ENCODE data around the gene SPARC. TPM values are rescaled to one million over a fixed set of nuclear protein-coding genes. Genes with fewer than 3 reads are reported as not detected.

The SPARC gene
- total RNA-seq, 1 donor from 2014 or later = 935 TPM

GRCh38 chr5:151724360-151724759 is 37.6 kb upstream of the SPARC start:
- intact Hi-C loops (cut with DNase I) = no loop called here
- TF ChIP-seq CTCF (IDR thresholded peaks at IDR 0.05) = no peak
- no peak for DNase-seq (ENCODE audit: low spot score in 2 of 2)
- Histone ChIP-seq H3K27me3 (no peaks in the 10 kb centered on the region), H3K4me1 (peaks cover 6 to 14% of the 10 kb centered on the region in 2 donors), H3K36me3 (no peaks in the 10 kb centered on the region), H3K9me3 (no peaks in the 10 kb centered on the region), H3K4me3 (no peak overlapping the region), H3K27ac (peak overlapping the region; percentile 77 to 81)

- H3K27me3 ChIP-seq = no peaks in the 10 kb centered on the region
- H3K36me3 ChIP-seq = no peaks in the 10 kb centered on the region
- peaks cover 9 to 28% of the 10 kb centered on the region in 2 donors for H3K4me1 ChIP-seq
- H3K27ac ChIP-seq = peak overlapping the region; percentile 7 to 44
- TF ChIP-seq CTCF (IDR thresholded peaks at IDR 0.05) = no peak
- H3K9me3 ChIP-seq = no peaks in the 10 kb centered on the region
- intact Hi-C loops (cut with DNase I) = no loop called here
- DNase-seq (ENCODE audit: low spot score in 2 of 2) = no peak
- H3K4me3 ChIP-seq = no peak overlapping the region
Measured at GRCh38 chr5:151722546-151722945, 35.8 kb upstream of the SPARC start.

GRCh38 chr5:151721812-151722391 is 35.2 kb upstream of the SPARC start:
- H3K27ac ChIP-seq = peak overlapping the region; percentile 24 to 44

GRCh38 chr5:151721087-151721646 is 34.5 kb upstream of the SPARC start:
- peak overlapping the region; percentile 44 to 86 for H3K27ac ChIP-seq

More at GRCh38 chr5:151721812-151722391, 35.2 kb upstream of the SPARC start:
- no peaks in the 10 kb centered on the region for H3K27me3 ChIP-seq
- no peak overlapping the region for H3K4me3 ChIP-seq
- H3K36me3 ChIP-seq = no peaks in the 10 kb centered on the region
- no peak for TF ChIP-seq CTCF (IDR thresholded peaks at IDR 0.05)
- H3K9me3 ChIP-seq = no peaks in the 10 kb centered on the region
- no peak for DNase-seq (ENCODE audit: low spot score in 2 of 2)
- intact Hi-C loops (cut with DNase I) = no loop called here
- H3K4me1 ChIP-seq = peaks cover 9 to 30% of the 10 kb centered on the region in 2 donors

GRCh38 chr5:151720215-151720614 is 33.5 kb upstream of the SPARC start:
- no peak for TF ChIP-seq CTCF (IDR thresholded peaks at IDR 0.05)
- H3K27ac ChIP-seq = peak overlapping the region; percentile 71 to 86
- H3K36me3 ChIP-seq = no peaks in the 10 kb centered on the region
- H3K4me3 ChIP-seq = no peak overlapping the region
- peaks cover 9 to 30% of the 10 kb centered on the region in 2 donors for H3K4me1 ChIP-seq
- DNase-seq (ENCODE audit: low spot score in 2 of 2) = no peak
- H3K9me3 ChIP-seq = no peaks in the 10 kb centered on the region
- intact Hi-C loops (cut with DNase I) = no loop called here
- H3K27me3 ChIP-seq = no peaks in the 10 kb centered on the region

More at GRCh38 chr5:151721087-151721646, 34.5 kb upstream of the SPARC start:
- Histone ChIP-seq H3K27me3 (no peaks in the 10 kb centered on the region), H3K4me3 (no peak overlapping the region), H3K36me3 (no peaks in the 10 kb centered on the region), H3K4me1 (peaks cover 9 to 30% of the 10 kb centered on the region in 2 donors), H3K9me3 (no peaks in the 10 kb centered on the region)
- intact Hi-C loops (cut with DNase I) = no loop called here
- TF ChIP-seq CTCF (IDR thresholded peaks at IDR 0.05) = no peak
- DNase-seq (ENCODE audit: low spot score in 2 of 2) = no peak

All from ascending aorta (tissue), 2 donors.